Type B pancreatic cell (in vitro differentiated cells): ENCODE data around the gene ZNF853. TPM values are rescaled to one million over a fixed set of nuclear protein-coding genes. Genes with fewer than 3 reads are reported as not detected.
A peak's percentile ranks its signal among the peaks of the same experiment; 100 is the strongest.
"Not testable (repeated sequence)": the region's sequence is repeated elsewhere in the genome, so short reads cannot be mapped to it uniquely, and the experiment has no call there.

ENCODE experiments used
- DNase-seq: peaks from one replicate; pipeline ENCODE4 v3.0.0; 2021; ENCODE audit warnings: mixed read lengths; ENCODE audit not compliant: unreplicated experiment; ENCODE audit errors: extremely low spot score
- H3K27ac Mint-ChIP-seq: 2 replicates; pipeline ENCODE4 v1.8.0; 2021; ENCODE audit warnings: mild to moderate bottlenecking, mixed read lengths
- H3K27me3 Mint-ChIP-seq: 2 replicates; pipeline ENCODE4 v1.8.0; 2021; ENCODE audit warnings: mixed read lengths
- H3K36me3 Mint-ChIP-seq: 2 replicates; pipeline ENCODE4 v1.8.0; 2021; ENCODE audit warnings: mixed read lengths
- H3K4me1 Mint-ChIP-seq: one replicate; pipeline ENCODE4 v1.8.0; 2021; ENCODE audit warnings: mixed read lengths; ENCODE audit not compliant: unreplicated experiment
- H3K4me3 Mint-ChIP-seq: 2 replicates; pipeline ENCODE4 v1.8.0; 2021; ENCODE audit warnings: mild to moderate bottlenecking, mixed read lengths
- H3K9me3 Mint-ChIP-seq: 2 replicates; pipeline ENCODE4 v1.8.0; 2021; ENCODE audit warnings: mixed read lengths
- total RNA-seq: library from RNA; stranded (reverse); gene quantifications from 2 replicates; pipeline ENCODE4 v1.2.1, GENCODE V29; 2021; ENCODE audit warnings: low replicate concordance
- TF ChIP-seq, protein P1 (sequence below): fragments of 200-600 bp; sonication (generic); conservative IDR thresholded peaks from 2 replicates; pipeline ENCODE4 v1.5.0; 2021; ENCODE audit warnings: antibody characterized with exemption, mild to moderate bottlenecking

ZNF853 gene
- total RNA-seq, 1 donor from 2014 or later, result 9.2 TPM

DNA sequence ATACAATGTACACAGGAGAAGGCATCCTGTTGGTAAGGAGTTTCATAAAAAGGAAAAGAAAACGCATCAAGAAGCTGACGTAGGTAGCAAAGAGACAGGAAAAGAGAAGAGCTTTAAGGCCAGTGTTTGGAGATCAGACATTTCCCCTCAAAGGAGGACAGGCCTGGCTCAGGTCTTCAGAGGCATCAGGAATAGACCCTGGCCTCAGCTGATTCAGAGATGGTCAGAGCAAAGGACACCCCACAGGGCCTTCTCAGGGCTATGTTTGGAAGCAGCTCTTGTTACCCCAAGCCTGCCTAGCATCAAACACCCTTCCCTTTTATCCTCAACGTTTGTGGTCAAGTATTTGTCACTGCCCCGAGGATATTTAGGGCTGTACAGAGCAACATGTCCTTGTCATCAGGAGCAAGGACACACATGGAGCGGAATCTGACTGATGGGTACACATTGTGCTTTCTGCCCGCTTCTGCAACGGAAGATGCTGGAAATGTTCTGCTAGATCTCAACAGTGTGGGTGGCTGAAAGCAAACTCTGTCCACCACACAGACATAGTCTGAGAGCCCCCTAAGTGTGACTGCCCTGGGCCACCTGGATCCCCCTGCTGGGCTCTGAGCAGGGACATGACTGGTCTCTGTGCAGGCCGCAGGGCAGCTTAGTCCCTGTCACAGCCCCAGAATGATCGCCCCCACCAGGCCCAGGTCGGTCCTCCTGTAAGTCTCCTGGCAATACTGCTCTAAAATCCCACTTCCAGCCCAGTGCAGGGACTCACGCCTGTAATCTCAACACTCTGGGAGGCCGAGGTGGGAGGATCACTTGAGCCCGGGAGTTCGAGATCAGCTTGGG, 39.2 kb upstream of the ZNF853 start:
- H3K4me1 Mint-ChIP-seq, result peaks cover 10% of the 10 kb centered on the region
- TF ChIP-seq, protein P1, sequence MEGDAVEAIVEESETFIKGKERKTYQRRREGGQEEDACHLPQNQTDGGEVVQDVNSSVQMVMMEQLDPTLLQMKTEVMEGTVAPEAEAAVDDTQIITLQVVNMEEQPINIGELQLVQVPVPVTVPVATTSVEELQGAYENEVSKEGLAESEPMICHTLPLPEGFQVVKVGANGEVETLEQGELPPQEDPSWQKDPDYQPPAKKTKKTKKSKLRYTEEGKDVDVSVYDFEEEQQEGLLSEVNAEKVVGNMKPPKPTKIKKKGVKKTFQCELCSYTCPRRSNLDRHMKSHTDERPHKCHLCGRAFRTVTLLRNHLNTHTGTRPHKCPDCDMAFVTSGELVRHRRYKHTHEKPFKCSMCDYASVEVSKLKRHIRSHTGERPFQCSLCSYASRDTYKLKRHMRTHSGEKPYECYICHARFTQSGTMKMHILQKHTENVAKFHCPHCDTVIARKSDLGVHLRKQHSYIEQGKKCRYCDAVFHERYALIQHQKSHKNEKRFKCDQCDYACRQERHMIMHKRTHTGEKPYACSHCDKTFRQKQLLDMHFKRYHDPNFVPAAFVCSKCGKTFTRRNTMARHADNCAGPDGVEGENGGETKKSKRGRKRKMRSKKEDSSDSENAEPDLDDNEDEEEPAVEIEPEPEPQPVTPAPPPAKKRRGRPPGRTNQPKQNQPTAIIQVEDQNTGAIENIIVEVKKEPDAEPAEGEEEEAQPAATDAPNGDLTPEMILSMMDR, result no peak
- DNase-seq, result no peak
- H3K36me3 Mint-ChIP-seq, result peaks cover 6% of the 10 kb centered on the region
- peak overlapping the region; percentile 74 for H3K4me3 Mint-ChIP-seq
- no peaks in the 10 kb centered on the region for H3K9me3 Mint-ChIP-seq
- H3K27ac Mint-ChIP-seq, result no peak overlapping the region
- peaks cover 4% of the 10 kb centered on the region for H3K27me3 Mint-ChIP-seq

DNA sequence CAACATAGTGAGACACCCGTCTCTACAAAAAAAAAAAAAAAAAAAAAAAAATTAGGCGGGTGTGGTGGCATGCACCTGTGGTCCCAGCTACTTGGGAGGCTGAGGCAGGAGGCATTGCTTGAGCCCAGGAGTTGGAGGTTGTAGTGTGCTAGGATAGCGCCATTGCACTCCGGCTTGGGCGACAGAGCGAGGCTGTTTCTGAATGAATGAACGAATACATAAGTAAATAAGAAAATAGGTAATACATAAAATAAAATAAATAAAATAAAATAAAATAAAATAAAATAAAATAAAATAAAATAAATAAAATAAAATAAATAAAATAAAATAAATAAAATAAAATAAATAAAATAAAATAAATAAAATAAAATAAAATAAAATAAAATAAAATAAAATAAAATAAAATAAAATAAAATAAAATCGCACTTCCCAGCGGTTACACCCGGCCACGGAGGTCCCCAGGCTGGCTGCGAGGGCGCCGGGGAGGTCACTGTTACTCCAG, 38.5 kb upstream of the ZNF853 start:
- not testable (repeated sequence) for DNase-seq, H3K27ac Mint-ChIP-seq, H3K9me3 Mint-ChIP-seq, H3K27me3 Mint-ChIP-seq, H3K4me1 Mint-ChIP-seq
- H3K36me3 Mint-ChIP-seq, result peaks cover 13% of the 10 kb centered on the region
- peak overlapping the region; percentile 93 for H3K4me3 Mint-ChIP-seq

DNA sequence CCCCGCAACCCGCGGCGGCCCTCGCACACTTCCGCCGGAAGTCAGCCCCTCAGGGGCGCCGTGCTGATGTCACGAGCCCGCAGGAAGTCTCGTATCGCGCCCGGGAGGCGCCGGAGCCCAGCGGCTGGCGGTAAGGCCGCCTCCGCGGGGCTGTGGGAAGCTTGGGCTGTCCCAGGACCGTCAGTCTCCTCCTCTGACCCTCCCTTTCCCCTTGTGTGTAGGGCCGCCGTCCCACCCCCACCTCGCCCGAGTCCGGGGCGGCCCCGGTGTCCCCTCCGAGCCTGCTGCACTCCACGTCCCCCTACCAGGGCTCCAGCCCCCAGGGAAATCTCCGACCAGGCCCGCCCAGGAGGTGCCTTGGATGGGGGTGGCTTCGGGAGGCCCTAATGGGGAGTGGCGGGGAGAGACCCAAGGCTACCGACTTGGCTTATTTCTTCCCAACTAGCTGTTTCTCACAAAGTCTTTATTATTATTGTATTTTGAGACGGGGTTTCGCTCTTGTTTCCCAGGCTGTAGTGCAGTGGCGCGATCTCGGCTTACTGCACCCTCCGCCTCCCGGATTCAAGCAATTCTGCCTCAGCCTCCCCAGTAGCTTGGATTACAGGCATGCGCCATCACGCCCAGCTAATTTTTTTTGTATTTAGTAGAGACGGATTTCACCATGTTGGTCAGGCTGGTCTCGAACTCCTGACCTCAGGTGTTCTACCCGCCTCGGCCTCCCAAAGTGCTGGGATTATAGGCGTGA, 37.9 kb upstream of the ZNF853 start, which contains the start of gene ZDHHC4:
Gene ZDHHC4 (plus strand): TSS at position 86 of the 745 bp plus-strand sequence. CDS start 3,108 bp downstream, outside the sequence.
- peak; percentile 86 for DNase-seq
- H3K27ac Mint-ChIP-seq, result peak within 1 kb of the TSS; percentile 91
- H3K4me3 Mint-ChIP-seq, result peak within 1 kb of the TSS; percentile 93
- TF ChIP-seq, protein P1, result no peak
- H3K27me3 Mint-ChIP-seq, result peaks cover 3% of the 10 kb centered on the region
- no peaks in the 10 kb centered on the region for H3K9me3 Mint-ChIP-seq
- peaks cover 16% of the 10 kb centered on the region for H3K36me3 Mint-ChIP-seq
- H3K4me1 Mint-ChIP-seq, result peaks cover 10% of the 10 kb centered on the region

DNA sequence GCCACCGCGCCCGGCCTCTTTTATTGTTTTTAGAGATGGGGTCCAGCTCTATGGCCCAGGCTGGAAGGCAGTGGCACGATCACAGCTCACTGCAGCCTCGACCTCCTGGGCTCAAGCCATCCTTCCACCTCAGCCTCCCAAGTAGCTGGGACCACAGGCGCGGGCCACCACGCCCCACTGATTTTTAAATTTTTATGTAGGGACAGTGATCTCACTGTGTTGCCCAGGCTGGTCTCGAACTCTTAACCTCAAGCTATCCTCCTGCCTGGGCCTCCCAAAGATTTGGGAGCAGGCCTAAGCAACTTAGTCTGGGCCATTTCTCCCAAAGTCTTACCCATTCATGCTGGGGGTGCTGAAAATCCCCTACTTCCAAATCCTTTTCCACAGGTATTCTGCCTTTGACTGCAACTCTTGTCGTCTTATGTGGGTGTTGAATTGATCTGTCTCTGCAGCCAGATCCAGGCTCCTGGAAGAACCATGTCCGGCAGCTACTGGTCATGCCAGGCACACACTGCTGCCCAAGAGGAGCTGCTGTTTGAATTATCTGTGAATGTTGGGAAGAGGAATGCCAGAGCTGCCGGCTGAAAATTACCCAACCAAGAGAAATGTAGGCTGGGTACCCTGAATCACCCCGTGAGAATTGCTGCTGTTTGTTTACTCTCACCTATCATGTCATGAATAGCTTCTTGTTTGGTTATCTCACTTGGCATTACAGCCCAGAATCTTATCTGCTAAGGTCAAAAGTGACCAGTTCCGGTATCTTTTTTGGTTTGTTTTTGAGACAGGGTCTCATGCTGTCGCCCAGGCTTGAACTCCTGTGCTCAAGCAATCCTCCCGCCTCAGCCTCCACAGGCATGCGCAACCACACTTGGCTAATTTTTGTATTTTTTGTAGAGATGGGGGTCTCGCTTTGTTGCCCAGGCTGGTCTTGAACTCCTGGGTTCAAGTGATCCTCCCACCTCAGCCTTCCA, 37.0 kb upstream of the ZNF853 start:
- TF ChIP-seq, protein P1, result no peak
- Mint-ChIP-seq H3K27ac (peak overlapping the region; percentile 91), H3K4me3 (peak overlapping the region; percentile 93), H3K9me3 (no peaks in the 10 kb centered on the region), H3K36me3 (peaks cover 16% of the 10 kb centered on the region), H3K4me1 (peaks cover 10% of the 10 kb centered on the region), H3K27me3 (no peaks in the 10 kb centered on the region)
- no peak for DNase-seq

DNA sequence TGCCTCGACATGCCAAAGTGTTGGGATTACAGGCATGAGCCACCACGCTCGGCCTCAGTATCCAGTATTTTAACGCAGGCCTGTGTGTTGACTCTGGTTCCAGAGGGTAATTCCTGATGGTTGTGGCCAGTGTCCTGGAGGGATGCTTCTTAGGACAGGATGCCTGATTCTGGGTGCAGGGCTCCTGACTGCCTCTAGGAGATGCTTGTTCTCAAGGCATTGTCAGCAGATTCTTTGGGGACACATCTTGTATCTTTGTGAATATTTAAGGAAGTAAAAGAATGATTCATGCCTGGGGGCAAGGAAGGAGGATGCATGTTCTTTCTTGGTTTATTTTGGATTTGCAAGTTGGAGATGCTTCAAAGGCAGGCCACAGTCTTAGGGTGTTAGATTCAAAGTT, 36.0 kb upstream of the ZNF853 start:
- Mint-ChIP-seq H3K4me1 (peaks cover 10% of the 10 kb centered on the region), H3K36me3 (peaks cover 16% of the 10 kb centered on the region), H3K27me3 (no peaks in the 10 kb centered on the region), H3K9me3 (no peaks in the 10 kb centered on the region), H3K4me3 (peak overlapping the region; percentile 93), H3K27ac (peak overlapping the region; percentile 80)
- DNase-seq, result no peak
- TF ChIP-seq, protein P1, result peak; percentile 45

DNA sequence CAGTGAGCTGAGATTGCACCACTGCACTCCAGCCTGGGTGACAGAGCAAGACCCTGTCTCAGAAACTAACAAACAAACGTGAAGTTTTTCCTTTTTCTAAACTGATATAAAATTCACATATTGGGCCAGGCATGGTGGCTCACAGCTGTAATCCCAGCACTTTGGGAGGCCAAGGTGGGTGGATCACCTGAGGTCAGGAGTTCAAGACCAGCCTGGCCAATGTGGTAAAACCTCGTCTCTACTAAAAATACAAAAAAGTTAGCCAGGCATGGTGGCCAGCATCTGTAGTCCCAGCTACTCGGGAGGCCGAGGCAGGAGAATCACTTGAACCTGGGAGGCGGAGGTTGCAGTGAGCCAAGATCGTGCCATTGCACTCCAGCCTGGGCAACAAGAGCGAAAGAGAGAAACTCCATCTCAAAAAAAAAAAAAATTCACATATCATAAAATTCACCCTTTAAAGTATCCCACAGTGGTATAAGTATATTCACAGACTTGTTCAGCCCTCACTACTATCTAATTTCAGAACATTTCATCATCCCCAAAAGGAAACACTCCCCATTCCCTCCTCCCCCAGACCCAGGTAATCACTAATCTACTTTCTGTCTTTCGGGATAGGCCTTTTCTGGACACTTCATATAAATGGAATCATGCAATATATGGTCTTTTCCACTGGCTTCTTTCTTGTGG, 29.5 kb upstream of the ZNF853 start:
- not testable (repeated sequence) for H3K27me3 Mint-ChIP-seq, H3K4me3 Mint-ChIP-seq, DNase-seq, H3K9me3 Mint-ChIP-seq, H3K27ac Mint-ChIP-seq, H3K4me1 Mint-ChIP-seq
- peaks cover 29% of the 10 kb centered on the region for H3K36me3 Mint-ChIP-seq
